ENCODE data around the gene COL26A1. TPM values are rescaled to one million over a fixed set of nuclear protein-coding genes. Genes with fewer than 3 reads are reported as not detected.

Gene COL26A1
- total RNA-seq, 1 donor from 2014 or later = 66.2 TPM

GRCh38 chr7:101397243-101397642 is 34.6 kb downstream of the COL26A1 start:
- no peak for TF ChIP-seq CTCF (IDR thresholded peaks at IDR 0.05; ENCODE audit: partially characterized antibody, unreplicated experiment)
- Mint-ChIP-seq H3K4me1 (ENCODE audit: low read depth, unreplicated experiment) (peaks cover 12% of the 10 kb centered on the region), H3K27ac (ENCODE audit: unreplicated experiment) (no peak overlapping the region), H3K9me3 (ENCODE audit: unreplicated experiment) (peaks cover 2% of the 10 kb centered on the region), H3K27me3 (ENCODE audit: unreplicated experiment) (no peaks in the 10 kb centered on the region), H3K4me3 (ENCODE audit: unreplicated experiment) (peak overlapping the region; percentile 25), H3K36me3 (ENCODE audit: unreplicated experiment) (no peaks in the 10 kb centered on the region)
- DNase-seq = no peak

- Mint-ChIP-seq H3K9me3 (ENCODE audit: unreplicated experiment) (peaks cover 2% of the 10 kb centered on the region), H3K27ac (ENCODE audit: unreplicated experiment) (no peak overlapping the region), H3K4me1 (ENCODE audit: low read depth, unreplicated experiment) (peaks cover 12% of the 10 kb centered on the region), H3K36me3 (ENCODE audit: unreplicated experiment) (no peaks in the 10 kb centered on the region), H3K4me3 (ENCODE audit: unreplicated experiment) (no peak overlapping the region), H3K27me3 (ENCODE audit: unreplicated experiment) (no peaks in the 10 kb centered on the region)
- TF ChIP-seq CTCF (IDR thresholded peaks at IDR 0.05; ENCODE audit: partially characterized antibody, unreplicated experiment) = no peak
- no peak for DNase-seq
Measured at GRCh38 chr7:101397770-101398324, 35.2 kb downstream of the COL26A1 start.

GRCh38 chr7:101398396-101399289 is 36.0 kb downstream of the COL26A1 start:
- H3K27ac Mint-ChIP-seq (ENCODE audit: unreplicated experiment) = no peak overlapping the region

GRCh38 chr7:101399759-101400158 is 37.1 kb downstream of the COL26A1 start:
- Mint-ChIP-seq H3K4me1 (ENCODE audit: low read depth, unreplicated experiment) (peaks cover 9% of the 10 kb centered on the region), H3K27ac (ENCODE audit: unreplicated experiment) (peak overlapping the region; percentile 28), H3K36me3 (ENCODE audit: unreplicated experiment) (no peaks in the 10 kb centered on the region), H3K9me3 (ENCODE audit: unreplicated experiment) (peaks cover 2% of the 10 kb centered on the region), H3K4me3 (ENCODE audit: unreplicated experiment) (no peak overlapping the region), H3K27me3 (ENCODE audit: unreplicated experiment) (no peaks in the 10 kb centered on the region)
- no peak for TF ChIP-seq CTCF (IDR thresholded peaks at IDR 0.05; ENCODE audit: partially characterized antibody, unreplicated experiment)
- no peak for DNase-seq

More at GRCh38 chr7:101398396-101399289, 36.0 kb downstream of the COL26A1 start:
- H3K27me3 Mint-ChIP-seq (ENCODE audit: unreplicated experiment) = no peaks in the 10 kb centered on the region
- no peak for DNase-seq
- H3K4me3 Mint-ChIP-seq (ENCODE audit: unreplicated experiment) = no peak overlapping the region
- peaks cover 2% of the 10 kb centered on the region for H3K9me3 Mint-ChIP-seq (ENCODE audit: unreplicated experiment)
- no peak for TF ChIP-seq CTCF (IDR thresholded peaks at IDR 0.05; ENCODE audit: partially characterized antibody, unreplicated experiment)
- peaks cover 9% of the 10 kb centered on the region for H3K4me1 Mint-ChIP-seq (ENCODE audit: low read depth, unreplicated experiment)
- H3K36me3 Mint-ChIP-seq (ENCODE audit: unreplicated experiment) = no peaks in the 10 kb centered on the region

GRCh38 chr7:101400751-101401150 is 38.1 kb downstream of the COL26A1 start:
- Mint-ChIP-seq H3K36me3 (ENCODE audit: unreplicated experiment) (no peaks in the 10 kb centered on the region), H3K9me3 (ENCODE audit: unreplicated experiment) (peaks cover 2% of the 10 kb centered on the region), H3K4me3 (ENCODE audit: unreplicated experiment) (no peak overlapping the region), H3K4me1 (ENCODE audit: low read depth, unreplicated experiment) (peaks cover 7% of the 10 kb centered on the region), H3K27ac (ENCODE audit: unreplicated experiment) (no peak overlapping the region), H3K27me3 (ENCODE audit: unreplicated experiment) (peaks cover 1% of the 10 kb centered on the region)
- no peak for DNase-seq
- TF ChIP-seq CTCF (IDR thresholded peaks at IDR 0.05; ENCODE audit: partially characterized antibody, unreplicated experiment) = no peak

Measured in glutamatergic neuron (in vitro differentiated cells).